Endothelial cell of umbilical vein (primary cell): ENCODE results near the gene ELMO2. TPM values are rescaled to one million over a fixed set of nuclear protein-coding genes. Genes with fewer than 3 reads are reported as not detected.

Experiments used
- BruUV-seq: library from RNA; stranded (reverse); fragments of 400-500 nt; replicated peaks from 2 replicates; lab custom pipeline; 2021; lab: Mats Ljungman, UMichigan
- CTCF ChIA-PET: fragments of 300-600, 350-600 bp; sonication (Branson Sonifier 250); formaldehyde crosslinking; loops from one replicate; lab custom pipeline; 2021; ENCODE audit warnings: antibody characterized with exemption, inconsistent platforms; lab: Charles Lee
- POLR2A ChIA-PET: fragments of 300-600, 350-600 bp; sonication (Branson Sonifier 250); formaldehyde crosslinking; loops from one replicate; lab custom pipeline; 2021; ENCODE audit warnings: antibody characterized with exemption, inconsistent platforms; lab: Charles Lee
- DNase-seq: peaks from one replicate; pipeline ENCODE4 v3.0.0-alpha.2; 2011; ENCODE audit warnings: low read depth, low spot score
- FAIRE-seq: peaks from 2 replicates; lab custom pipeline; 2011; peaks lifted over from hg19 to GRCh38; lab: Jason Lieb, UNC
- H2AFZ ChIP-seq: 2 replicates; pipeline ENCODE4 v1.6.0; 2012; ENCODE audit warnings: low read depth, low read length, control low read depth, inconsistent platforms
- H3K27ac ChIP-seq: 2 replicates; pipeline ENCODE4 v1.5.1; 2011; ENCODE audit warnings: low read depth, mild to moderate bottlenecking, control low read depth, low read length, moderate library complexity; ENCODE audit not compliant: insufficient read depth
- H3K27me3 ChIP-seq, 2 experiments: 2 replicates each; pipeline versions ENCODE4 v1.6.0 to v1.6.1; 2011; ENCODE audit warnings: low read length in 2 of 2, mixed read lengths in 1 of 2; ENCODE audit not compliant: control insufficient read depth in 2 of 2, insufficient read depth in 2 of 2
- H3K36me3 ChIP-seq, 2 experiments: 2 replicates in 1 of 2; 3 replicates in 1 of 2; pipeline ENCODE4 v1.5.1; 2011; ENCODE audit warnings: low read length in 2 of 2, mild to moderate bottlenecking in 1 of 2, moderate library complexity in 1 of 2; ENCODE audit not compliant: control insufficient read depth in 2 of 2, insufficient read depth in 2 of 2; ENCODE audit errors: extremely low read depth in 1 of 2
- H3K4me1 ChIP-seq: 3 replicates; pipeline ENCODE4 v1.5.1; 2011; ENCODE audit warnings: mild to moderate bottlenecking, low read length; ENCODE audit not compliant: control insufficient read depth, insufficient read depth; ENCODE audit errors: extremely low read depth
- H3K4me2 ChIP-seq: 2 replicates; pipeline ENCODE4 v1.6.1; 2011; ENCODE audit warnings: low read length, control low read depth, mixed read lengths; ENCODE audit not compliant: insufficient read depth
- H3K4me3 ChIP-seq, 3 experiments: fragments of 200-600 bp in 1 of 3; sonication (generic), shearing (Covaris generic) in 1 of 3; replicated peaks in 1 of 3; 2 replicates each; pipeline ENCODE4 v1.5.1; 2011 to 2016; ENCODE audit warnings: control low read depth in 3 of 3, low read length in 3 of 3, mild to moderate bottlenecking in 2 of 3, inconsistent platforms in 1 of 3, low read depth in 1 of 3, moderate library complexity in 1 of 3; ENCODE audit not compliant: insufficient read depth in 1 of 3
- H3K79me2 ChIP-seq: 2 replicates; pipeline ENCODE4 v1.6.0; 2012; ENCODE audit warnings: low read length, inconsistent platforms; ENCODE audit not compliant: control insufficient read depth, insufficient read depth
- H3K9ac ChIP-seq: replicated peaks from 2 replicates; pipeline ENCODE3; 2011; ENCODE audit warnings: low read length, control low read depth; ENCODE audit not compliant: insufficient read depth; ENCODE audit errors: extremely low read depth
- H3K9me1 ChIP-seq: replicated peaks from 3 replicates; pipeline ENCODE4 v1.6.0; 2011; ENCODE audit warnings: mild to moderate bottlenecking, low read length; ENCODE audit not compliant: control insufficient read depth, insufficient read depth; ENCODE audit errors: extremely low read depth
- H3K9me3 ChIP-seq: replicated peaks from 2 replicates; pipeline ENCODE4 v1.5.1; 2012; ENCODE audit warnings: low read length, inconsistent platforms; ENCODE audit not compliant: control insufficient read depth, insufficient read depth
- H4K20me1 ChIP-seq: replicated peaks from 2 replicates; pipeline ENCODE3; 2011; ENCODE audit warnings: mild to moderate bottlenecking, low read length; ENCODE audit not compliant: control insufficient read depth, insufficient read depth; ENCODE audit errors: extremely low read depth
- EZH2 ChIP-seq: IDR thresholded peaks from 2 replicates; pipeline ENCODE4 v1.6.1; 2012; ENCODE audit warnings: borderline replicate concordance, low read depth, mild to moderate bottlenecking, moderate library complexity, low read length, inconsistent platforms; ENCODE audit not compliant: severe bottlenecking
- FOS ChIP-seq: IDR thresholded peaks from 2 replicates; pipeline ENCODE4 v1.6.1; 2011; ENCODE audit warnings: mild to moderate bottlenecking, low read length, moderate library complexity, borderline replicate concordance; ENCODE audit not compliant: insufficient read depth
- GATA2 ChIP-seq: IDR thresholded peaks from 2 replicates; pipeline ENCODE4 v1.7.0; 2011; ENCODE audit warnings: low read depth, mild to moderate bottlenecking, moderate library complexity, mixed read lengths, low read length; ENCODE audit not compliant: insufficient read length, insufficient read depth
- JUN ChIP-seq: IDR thresholded peaks from 2 replicates; pipeline ENCODE4 v1.6.1; 2011; ENCODE audit warnings: borderline replicate concordance, low read depth; ENCODE audit not compliant: insufficient read length, insufficient read depth
- MYC ChIP-seq: IDR thresholded peaks from one replicate; pipeline ENCODE4 v1.6.1; 2011; ENCODE audit warnings: mild to moderate bottlenecking, low read depth, low read length
- POLR2A ChIP-seq: IDR thresholded peaks from 2 replicates; pipeline ENCODE4 v1.6.1; 2012; ENCODE audit warnings: low read depth, mild to moderate bottlenecking, control low read depth, low read length
- POLR2AphosphoS5 ChIP-seq: IDR thresholded peaks from 2 replicates; pipeline ENCODE4 v1.6.1; 2012; ENCODE audit warnings: low read depth, mild to moderate bottlenecking, control low read depth, low read length, moderate library complexity; ENCODE audit not compliant: insufficient read depth
- dilution Hi-C: fragments of 300-500 bp; cut with MboI; formaldehyde crosslinking; loops from one replicate; pipeline ENCODE4 v1.15.0; 2019; ENCODE audit warnings: low sequenced_read_pairs; ENCODE audit not compliant: extremely low pct_ligation_motif_present
- intact Hi-C: fragments of 100-400 bp; cut with micrococcal nuclease; formaldehyde crosslinking; loops from one replicate; pipeline ENCODE4 v1.10.0; 2022
- polyA plus RNA-seq, 4 experiments: library from polyadenylated mRNA; depleted of rRNA in 3 of 4; stranded (reverse) in 3 of 4; unstranded in 1 of 4; fragments of >200 nt; gene quantifications; 2 replicates each; pipeline versions ENCODE4 v1.2.1 to v1.2.3, GENCODE V29; 2011 to 2012; ENCODE audit warnings: missing spikeins in 1 of 4
- total RNA-seq: library from RNA; stranded (reverse); gene quantifications from 2 replicates; pipeline ENCODE4 v1.2.3, GENCODE V29; 2021
- TF ChIP-seq, protein P1 (sequence below): IDR thresholded peaks from 2 replicates; pipeline ENCODE4 v1.6.1; 2011; ENCODE audit not compliant: insufficient read depth, insufficient read length
- TF ChIP-seq, protein P2 (sequence below), 2 donors: IDR thresholded peaks; 1 replicate in 1 of 2; 2 replicates in 1 of 2; pipeline ENCODE4 v1.5.1; 2011; ENCODE audit warnings: low read length in 2 of 2, mild to moderate bottlenecking in 2 of 2, moderate library complexity in 2 of 2, control low read depth in 1 of 2, inconsistent platforms in 1 of 2, low read depth in 1 of 2; ENCODE audit not compliant: insufficient read depth in 1 of 2; ENCODE audit errors: extremely low read depth in 1 of 2

ELMO2 gene
- total and polyA plus RNA-seq, 2 donors (not counting 3 experiments of a cell fraction or from before 2014, with no cell fraction given) = 35.1 to 43.5 TPM

DNA sequence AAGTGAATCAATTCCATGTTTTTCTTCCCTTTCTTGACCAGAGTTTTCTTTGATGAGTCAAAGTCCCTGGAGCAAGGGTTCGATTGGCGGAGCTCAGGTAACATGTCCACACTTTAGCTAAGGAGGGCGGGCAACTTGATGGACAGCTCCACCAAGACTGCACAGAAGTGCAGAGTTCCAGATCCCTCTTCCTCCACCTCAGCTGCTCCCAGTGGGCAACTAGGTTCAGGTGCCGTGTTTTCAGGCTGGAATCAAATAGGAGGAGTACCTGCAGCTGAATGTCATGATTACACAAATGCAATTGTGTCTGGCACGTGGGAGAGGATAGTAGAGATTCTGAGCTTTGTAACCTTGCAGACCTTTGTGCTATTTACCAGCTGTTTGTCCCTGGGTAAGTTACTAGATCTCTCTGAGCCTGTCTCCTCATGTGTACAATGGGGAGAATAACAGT, 1.9 kb upstream of the ELMO2 start:
- CTCF ChIA-PET = interaction anchor here (0.6 to 3.7 kb wide), 4 partner anchors 102 to 309 kb away, joined by 3 to 32 read pairs (median 4); no protein-coding TSS in a partner anchor
- no TSS peak for BruUV-seq
- peaks cover 2 to 10% of the 10 kb centered on the region in 2 experiments for H3K27me3 ChIP-seq

More for the DNA sequence above, 1.9 kb upstream of the ELMO2 start:
- TF ChIP-seq GATA2 = no peak
- TF ChIP-seq, protein P1, sequence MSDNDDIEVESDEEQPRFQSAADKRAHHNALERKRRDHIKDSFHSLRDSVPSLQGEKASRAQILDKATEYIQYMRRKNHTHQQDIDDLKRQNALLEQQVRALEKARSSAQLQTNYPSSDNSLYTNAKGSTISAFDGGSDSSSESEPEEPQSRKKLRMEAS = no peak
- TF ChIP-seq EZH2 = no peak
- TF ChIP-seq, protein P2, sequence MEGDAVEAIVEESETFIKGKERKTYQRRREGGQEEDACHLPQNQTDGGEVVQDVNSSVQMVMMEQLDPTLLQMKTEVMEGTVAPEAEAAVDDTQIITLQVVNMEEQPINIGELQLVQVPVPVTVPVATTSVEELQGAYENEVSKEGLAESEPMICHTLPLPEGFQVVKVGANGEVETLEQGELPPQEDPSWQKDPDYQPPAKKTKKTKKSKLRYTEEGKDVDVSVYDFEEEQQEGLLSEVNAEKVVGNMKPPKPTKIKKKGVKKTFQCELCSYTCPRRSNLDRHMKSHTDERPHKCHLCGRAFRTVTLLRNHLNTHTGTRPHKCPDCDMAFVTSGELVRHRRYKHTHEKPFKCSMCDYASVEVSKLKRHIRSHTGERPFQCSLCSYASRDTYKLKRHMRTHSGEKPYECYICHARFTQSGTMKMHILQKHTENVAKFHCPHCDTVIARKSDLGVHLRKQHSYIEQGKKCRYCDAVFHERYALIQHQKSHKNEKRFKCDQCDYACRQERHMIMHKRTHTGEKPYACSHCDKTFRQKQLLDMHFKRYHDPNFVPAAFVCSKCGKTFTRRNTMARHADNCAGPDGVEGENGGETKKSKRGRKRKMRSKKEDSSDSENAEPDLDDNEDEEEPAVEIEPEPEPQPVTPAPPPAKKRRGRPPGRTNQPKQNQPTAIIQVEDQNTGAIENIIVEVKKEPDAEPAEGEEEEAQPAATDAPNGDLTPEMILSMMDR (IDR thresholded peaks at IDR 0.05; ENCODE audit: extremely low read depth in 1 of 2, insufficient read depth in 1 of 2, low read depth in 1 of 2, low read length in 2 of 2) = no peak
- no peak for TF ChIP-seq POLR2AphosphoS5
- TF ChIP-seq JUN = no peak
- no peak for TF ChIP-seq POLR2A
- no peak for TF ChIP-seq FOS
- TF ChIP-seq MYC = no peak
- FAIRE-seq (no peak), DNase-seq (no peak)
- H3K4me1 ChIP-seq = peaks cover 13% of the 10 kb centered on the region
- no peaks in the 10 kb centered on the region for H4K20me1 ChIP-seq
- no peaks in the 10 kb centered on the region for H3K9me3 ChIP-seq
- no peaks in the 10 kb centered on the region for H3K36me3 ChIP-seq
- peaks cover 14% of the 10 kb centered on the region for H3K79me2 ChIP-seq
- POLR2A ChIA-PET = no interaction called here
- no peak overlapping the region for H3K4me2 ChIP-seq
- no peak overlapping the region for H2AFZ ChIP-seq
- H3K9me1 ChIP-seq = no peaks in the 10 kb centered on the region
- no peak overlapping the region for H3K4me3 ChIP-seq
- H3K9ac ChIP-seq = no peak overlapping the region
- no peak overlapping the region for H3K27ac ChIP-seq
- intact Hi-C loops = no loop called here
- dilution Hi-C loops = no loop called here
